Lower leg skin (tissue), 3 donors: Measurements from ENCODE around the gene CMTM6.

Experiments used
- CTCF ChIP-seq, 3 donors: fragments of 450-650 bp; IDR thresholded peaks; one replicate each; pipeline ENCODE4 v1.5.1; 2016; ENCODE audit warnings: antibody characterized with exemption in 3 of 3, mild to moderate bottlenecking in 3 of 3, moderate library complexity in 2 of 3
- POLR2A ChIP-seq, 2 donors: fragments of 450-650 bp; IDR thresholded peaks; one replicate each; pipeline ENCODE4 v1.6.1; 2016 to 2017; ENCODE audit warnings: antibody characterized with exemption in 2 of 2, mild to moderate bottlenecking in 1 of 2, moderate library complexity in 1 of 2

- TF ChIP-seq CTCF (IDR thresholded peaks at IDR 0.05) (no peak), POLR2A (IDR thresholded peaks at IDR 0.05) (no peak)
Measured at GRCh38 chr3:32435911-32436815, 66.5 kb downstream of the CMTM6 start.
